H1 (cell line): ENCODE measurements around the gene TRABD2B. TPM values are rescaled to one million over a fixed set of nuclear protein-coding genes. Genes with fewer than 3 reads are reported as not detected.

ENCODE experiments used
- CTCF ChIA-PET: fragments of 300-600 bp; sonication (Branson Sonifier 250); formaldehyde crosslinking; loops from one replicate; lab custom pipeline; 2021; ENCODE audit not compliant: partially characterized antibody; lab: Charles Lee
- POLR2A ChIA-PET: fragments of 300-600 bp; sonication (Branson Sonifier 250); formaldehyde crosslinking; loops from one replicate; lab custom pipeline; 2021; ENCODE audit warnings: inconsistent platforms; ENCODE audit not compliant: partially characterized antibody; lab: Charles Lee
- DNase-seq, 2 experiments: peaks; one replicate each; pipeline versions ENCODE4 v3.0.0 to v3.0.0-alpha.2; 2010 to 2022; ENCODE audit warnings: low spot score in 2 of 2, low read depth in 1 of 2, mixed read lengths in 1 of 2
- FAIRE-seq: peaks from 2 replicates; lab custom pipeline; 2011; peaks lifted over from hg19 to GRCh38; lab: Jason Lieb, UNC
- H2AFZ ChIP-seq: 2 replicates; pipeline ENCODE4 v1.8.1; 2012; ENCODE audit warnings: low read length, inconsistent platforms
- H2AK5ac ChIP-seq: 2 replicates; pipeline ENCODE4 v1.6.1; 2013; ENCODE audit warnings: low read depth, low read length
- H2BK120ac ChIP-seq: replicated peaks from 2 replicates; pipeline ENCODE3; 2013; ENCODE audit warnings: low read depth, low read length, inconsistent platforms
- H2BK12ac ChIP-seq: 2 replicates; pipeline ENCODE4 v1.6.1; 2013; ENCODE audit warnings: low read depth, low read length
- H2BK15ac ChIP-seq: 2 replicates; pipeline ENCODE4 v1.6.1; 2013; ENCODE audit warnings: low read length
- H2BK20ac ChIP-seq: 2 replicates; pipeline ENCODE4 v1.6.1; 2013; ENCODE audit warnings: low read length
- H2BK5ac ChIP-seq: 2 replicates; pipeline ENCODE4 v1.6.1; 2013; ENCODE audit warnings: low read depth, low read length
- H3K14ac ChIP-seq: 2 replicates; pipeline ENCODE4 v1.6.1; 2013; ENCODE audit warnings: inconsistent platforms; ENCODE audit not compliant: insufficient read length
- H3K18ac ChIP-seq: 2 replicates; pipeline ENCODE4 v1.6.1; 2013; ENCODE audit warnings: low read length; ENCODE audit errors: extremely low read depth
- H3K23ac ChIP-seq: 2 replicates; pipeline ENCODE4 v1.6.1; 2013; ENCODE audit warnings: inconsistent platforms; ENCODE audit not compliant: insufficient read length
- H3K23me2 ChIP-seq: 2 replicates; pipeline ENCODE4 v1.6.1; 2013; ENCODE audit warnings: low read depth, low read length
- H3K27ac ChIP-seq: 2 replicates; pipeline ENCODE4 v1.6.1; 2011; ENCODE audit warnings: low read depth, low read length, inconsistent platforms
- H3K27me3 ChIP-seq, 4 experiments: replicated peaks in 1 of 4; 1 replicate in 1 of 4; 2 replicates in 3 of 4; pipeline versions ENCODE4 v1.6.1 to v1.8.1; 2011 to 2013; ENCODE audit warnings: low read length in 3 of 4, mild to moderate bottlenecking in 3 of 4, inconsistent platforms in 2 of 4, mixed read lengths in 2 of 4, moderate library complexity in 1 of 4; ENCODE audit not compliant: control insufficient read depth in 3 of 4, insufficient read depth in 3 of 4; ENCODE audit errors: extremely low read depth in 1 of 4
- H3K36me3 ChIP-seq, 4 experiments: 2 replicates each; pipeline versions ENCODE4 v1.6.1 to v1.8.1; 2011 to 2013; ENCODE audit warnings: mild to moderate bottlenecking in 4 of 4, low read length in 3 of 4, moderate library complexity in 2 of 4, control low read depth in 1 of 4, inconsistent platforms in 1 of 4; ENCODE audit not compliant: insufficient read depth in 4 of 4, control insufficient read depth in 2 of 4
- H3K4ac ChIP-seq: replicated peaks from 2 replicates; pipeline ENCODE3; 2013; ENCODE audit warnings: low read length, low read depth, mixed read lengths, inconsistent platforms; ENCODE audit not compliant: insufficient read length
- H3K4me1 ChIP-seq, 4 experiments: replicated peaks in 1 of 4; 1 replicate in 1 of 4; 2 replicates in 3 of 4; pipeline versions ENCODE4 v1.6.1 to v1.8.1; 2011 to 2013; ENCODE audit warnings: low read length in 3 of 4, inconsistent platforms in 2 of 4, mixed read lengths in 1 of 4; ENCODE audit not compliant: insufficient read depth in 4 of 4, control insufficient read depth in 3 of 4
- H3K4me2 ChIP-seq, 2 experiments: 2 replicates each; pipeline versions ENCODE4 v1.6.1 to v1.8.1; 2011 to 2013; ENCODE audit warnings: low read depth in 2 of 2, low read length in 2 of 2, control low read depth in 1 of 2, inconsistent platforms in 1 of 2, mild to moderate bottlenecking in 1 of 2; ENCODE audit not compliant: insufficient read depth in 1 of 2
- H3K4me3 ChIP-seq, 4 experiments: fragments of 200-600, 300-600 bp in 1 of 4; sonication (generic), shearing (Covaris generic), sonication (Bioruptor Twin) in 1 of 4; 2 replicates each; pipeline versions ENCODE4 v1.5.1 to v1.8.1; 2011 to 2016; ENCODE audit warnings: low read length in 4 of 4, low read depth in 3 of 4, control low read depth in 2 of 4, inconsistent platforms in 2 of 4, mild to moderate bottlenecking in 2 of 4, mixed read lengths in 1 of 4, moderate library complexity in 1 of 4; ENCODE audit not compliant: insufficient read depth in 2 of 4; ENCODE audit errors: extremely low read depth in 1 of 4
- H3K56ac ChIP-seq: replicated peaks from 2 replicates; pipeline ENCODE3; 2013; ENCODE audit warnings: low read depth, mild to moderate bottlenecking, mixed read lengths, low read length, inconsistent platforms; ENCODE audit not compliant: insufficient read length
- H3K79me1 ChIP-seq: 2 replicates; pipeline ENCODE4 v1.6.1; 2013; ENCODE audit warnings: low read depth, low read length, control low read depth
- H3K79me2 ChIP-seq, 2 experiments: 2 replicates each; pipeline versions ENCODE4 v1.6.1 to v1.8.1; 2012 to 2013; ENCODE audit warnings: low read length in 2 of 2, mild to moderate bottlenecking in 2 of 2, inconsistent platforms in 1 of 2; ENCODE audit not compliant: insufficient read depth in 2 of 2, control insufficient read depth in 1 of 2
- H3K9ac ChIP-seq, 4 experiments: replicated peaks in 1 of 4; 1 replicate in 1 of 4; 2 replicates in 3 of 4; pipeline versions ENCODE4 v1.6.1 to v1.8.1; 2011 to 2013; ENCODE audit warnings: low read depth in 3 of 4, low read length in 3 of 4, control low read depth in 2 of 4, mild to moderate bottlenecking in 2 of 4, moderate library complexity in 2 of 4, inconsistent platforms in 1 of 4; ENCODE audit errors: extremely low read depth in 1 of 4
- H3K9me3 ChIP-seq, 2 experiments: 2 replicates each; pipeline versions ENCODE4 v1.6.1 to v1.8.1; 2012 to 2013; ENCODE audit warnings: mild to moderate bottlenecking in 2 of 2, moderate library complexity in 2 of 2, control low read depth in 1 of 2, inconsistent platforms in 1 of 2, low read depth in 1 of 2, low read length in 1 of 2, mixed read lengths in 1 of 2; ENCODE audit not compliant: insufficient read depth in 2 of 2
- H4K20me1 ChIP-seq, 2 experiments: replicated peaks in 1 of 2; 2 replicates each; pipeline versions ENCODE3 to v1.8.1; 2011 to 2013; ENCODE audit warnings: inconsistent platforms in 2 of 2, low read length in 2 of 2, mild to moderate bottlenecking in 1 of 2; ENCODE audit not compliant: insufficient read depth in 2 of 2, control insufficient read depth in 1 of 2
- H4K5ac ChIP-seq: 2 replicates; pipeline ENCODE4 v1.6.1; 2013; ENCODE audit warnings: low read length, low read depth, mixed read lengths, inconsistent platforms; ENCODE audit not compliant: insufficient read length
- H4K8ac ChIP-seq: 2 replicates; pipeline ENCODE4 v1.8.0; 2013; ENCODE audit warnings: mild to moderate bottlenecking, moderate library complexity, low read length, inconsistent platforms; ENCODE audit not compliant: insufficient read depth; ENCODE audit errors: extremely low read depth
- H4K91ac ChIP-seq: replicated peaks from 2 replicates; pipeline ENCODE3; 2013; ENCODE audit warnings: low read length, mixed read lengths, inconsistent platforms; ENCODE audit not compliant: insufficient read length
- CBX5 ChIP-seq: fragments of 300-800, 300-1000 bp; sonication (generic); IDR thresholded peaks from 2 replicates; pipeline ENCODE4 v1.7.1; 2016; ENCODE audit warnings: antibody characterized with exemption, low read length, low read depth
- GTF2F1 ChIP-seq: IDR thresholded peaks from 2 replicates; pipeline ENCODE4 v1.6.1; 2012; ENCODE audit warnings: low read depth, low read length, improper control_type of control experiment, borderline replicate concordance
- NRF1 ChIP-seq: IDR thresholded peaks from 2 replicates; pipeline ENCODE4 v1.6.1; 2011; ENCODE audit warnings: mild to moderate bottlenecking, low read depth, low read length, improper control_type of control experiment
- POU5F1 ChIP-seq: IDR thresholded peaks from 2 replicates; pipeline ENCODE4 v1.6.1; 2011; ENCODE audit warnings: low read depth, mild to moderate bottlenecking, low read length, moderate library complexity
- YY1 ChIP-seq: IDR thresholded peaks from 2 replicates; pipeline ENCODE4 v1.6.1; 2011; ENCODE audit warnings: low read depth, mild to moderate bottlenecking, low read length
- WGBS, 2 experiments: shearing (Covaris generic) in 1 of 2; methylation state at CpG; one replicate each; pipeline versions ENCODE4 v1.1.6 to v1.1.7; 2013 to 2015; ENCODE audit warnings: low lambda C conversion rate in 2 of 2, mixed read lengths in 2 of 2, inconsistent platforms in 1 of 2, low coverage in 1 of 2, missing lambda C conversion rate in 1 of 2; ENCODE audit not compliant: insufficient replicate concordance in 2 of 2, insufficient coverage in 1 of 2, insufficient read length in 1 of 2; ENCODE audit errors: extremely low coverage in 1 of 2, missing lambda C conversion rate in 1 of 2; 5-methylcytosine and 5-hydroxymethylcytosine counted together
- polyA plus RNA-seq, 7 experiments: library from polyadenylated mRNA; depleted of rRNA in 3 of 7; stranded (reverse) in 5 of 7; unstranded in 2 of 7; fragments of >200 nt in 5 of 7; fragments of 200-250 nt in 2 of 7; gene quantifications; 1 replicate in 5 of 7; 2 replicates in 1 of 7; 4 replicates in 1 of 7; pipeline versions ENCODE4 v1.2.1 to v1.2.3, GENCODE V29; 2011 to 2013; ENCODE audit warnings: missing spikeins in 2 of 7, mixed read lengths in 2 of 7
- total RNA-seq: library from RNA; stranded (reverse); fragmentation: NEBNext Ultra II Directional; extraction: Animal tissue kit (Norgen Biotek cat#: 25700); gene quantifications from 2 replicates; pipeline ENCODE4 v1.2.1, GENCODE V29; 2021

The TRABD2B gene
- total and polyA plus RNA-seq, 2 of the 8 experiments (the other 6 are each of a cell fraction or from before 2014, with no cell fraction given), result 0.95 to 3.4 TPM

- Histone ChIP-seq H3K27ac (no peak overlapping the region), H3K4me2 (no peak overlapping the region), H3K23me2 (no peaks in the 10 kb centered on the region), H4K5ac (no peak overlapping the region), H2BK5ac (no peak overlapping the region), H4K20me1 (no peaks in the 10 kb centered on the region), H2BK12ac (no peak overlapping the region), H3K4me3 (no peak overlapping the region), H3K36me3 (no peaks in the 10 kb centered on the region), H2AFZ (no peak overlapping the region), H3K9ac (no peak overlapping the region), H3K23ac (no peak overlapping the region), H3K9me3 (no peaks in the 10 kb centered on the region), H3K4me1 (no peaks in the 10 kb centered on the region; a peak in 1 of 7 replicates), H3K18ac (no peak overlapping the region), H2AK5ac (no peak overlapping the region), H2BK120ac (no peak overlapping the region), H3K14ac (no peak overlapping the region), H3K79me2 (no peaks in the 10 kb centered on the region), H3K27me3 (peaks cover 0 to 2% (median 0%) of the 10 kb centered on the region in 4 experiments; a peak in 1 of 7 replicates), H4K8ac (no peak overlapping the region), H2BK15ac (no peak overlapping the region), H3K79me1 (no peaks in the 10 kb centered on the region), H4K91ac (no peak overlapping the region), H3K56ac (no peak overlapping the region), H2BK20ac (no peak overlapping the region), H3K4ac (no peak overlapping the region)
- 84% methylated on average over 8 of the region's 8 CpGs; no CpG with 5 or more reads in 1 of the 2 experiments for WGBS, 2 experiments
- POLR2A ChIA-PET, result interaction anchor here (0.6 kb wide), 1 partner anchor 14 kb away, joined by 3 read pairs; no protein-coding TSS in a partner anchor
- TF ChIP-seq NRF1 (no peak), YY1 (no peak), GTF2F1 (no peak), CBX5 (no peak), POU5F1 (no peak)
- DNase-seq, result no peak
- no peak for FAIRE-seq
- CTCF ChIA-PET, result interaction anchor here (0.6 to 6.3 kb wide), 29 partner anchors 8 to 374 kb away, joined by 3 to 68 read pairs (median 5); no protein-coding TSS in a partner anchor
Observed at GRCh38 chr1:47756411-47756810, 240.8 kb downstream of the TRABD2B start.
